Eye (tissue), 1 donor: ENCODE data around the gene UGT1A6.

Experiments
- DNase-seq: peaks from one replicate; pipeline ENCODE4 v3.0.0-alpha.2; 2015

Gene UGT1A6

GRCh38 chr2:233822101-233822771, 129.5 kb downstream of the UGT1A6 start:
- no peak for DNase-seq
